ENCODE data around the gene ART1.
"Not testable (repeated sequence)": the region's sequence is repeated elsewhere in the genome, so short reads cannot be mapped to it uniquely, and the experiment has no call there.

The ART1 gene

DNA sequence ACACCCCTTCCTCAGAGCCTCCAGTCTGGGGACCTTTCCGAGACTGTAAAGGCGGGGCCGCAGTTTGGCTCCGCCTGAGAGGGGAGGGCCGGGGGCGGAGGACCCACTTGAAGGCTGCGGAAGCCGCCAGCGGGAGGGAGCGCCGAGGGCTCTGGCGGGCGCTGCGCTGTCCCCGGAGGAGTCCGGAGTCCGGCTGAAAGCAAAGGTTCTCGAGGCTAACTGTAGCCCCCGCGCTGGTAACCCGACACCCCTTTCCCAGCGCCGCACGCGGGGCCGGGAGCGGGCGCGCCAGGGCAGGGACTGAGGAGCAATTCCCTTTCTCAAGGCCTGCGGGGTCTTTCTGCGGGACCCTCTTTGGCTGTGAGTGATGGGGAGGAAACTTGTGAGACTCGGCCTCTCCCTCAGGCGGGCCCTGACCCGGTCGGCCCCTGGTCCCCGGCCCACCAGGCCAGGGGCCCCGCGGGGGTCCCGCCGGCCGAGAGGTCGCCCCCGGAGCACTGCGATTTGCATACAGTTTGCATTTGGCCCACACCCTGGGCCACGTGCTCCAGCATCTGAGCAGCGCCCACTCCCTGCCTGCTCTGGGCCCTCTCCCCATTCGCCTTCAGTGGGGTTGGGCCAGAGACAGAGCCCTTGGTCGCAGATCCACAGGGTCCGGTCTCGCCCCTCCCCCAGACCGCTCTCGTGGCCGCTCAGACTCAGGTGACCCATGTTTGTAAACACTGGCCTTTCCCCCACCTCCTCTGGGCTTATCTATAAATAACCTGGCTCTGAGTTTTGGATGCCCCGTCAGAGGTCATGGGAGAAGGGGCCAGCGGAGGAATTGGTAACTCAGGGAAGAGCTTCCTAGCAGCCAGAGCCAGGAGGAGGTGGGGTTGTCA, 2.6 kb upstream of the ART1 start:
- Histone ChIP-seq H3K4me3 (ENCODE audit: insufficient read length, low read depth) (peak overlapping the region; percentile 27), H3K27me3 (ENCODE audit: insufficient read depth, insufficient read length) (peaks cover 10% of the 10 kb centered on the region), H3K9ac (ENCODE audit: insufficient read length, low read depth) (peak overlapping the region; percentile 74), H3K36me3 (ENCODE audit: insufficient read depth, insufficient read length, low read length) (no peaks in the 10 kb centered on the region), H3K4me1 (ENCODE audit: insufficient read depth, insufficient read length) (peaks cover 5% of the 10 kb centered on the region), H3K9me3 (ENCODE audit: insufficient read depth, low read length) (peaks cover 8% of the 10 kb centered on the region; the same call in 1 of the 2 replicates)
- no peak for TF ChIP-seq SUZ12 (IDR thresholded peaks at IDR 0.05; ENCODE audit: extremely low read depth, insufficient read depth, insufficient read length)
- TF ChIP-seq YY1 (IDR thresholded peaks at IDR 0.05; ENCODE audit: insufficient read depth, insufficient read length): no peak
- TF ChIP-seq ZNF274 (IDR thresholded peaks at IDR 0.05; ENCODE audit: low read depth, low read length): no peak
- peak; percentile 90 for DNase-seq (ENCODE audit: low read depth, low spot score)

GRCh38 chr11:3643102-3643546, 1.8 kb upstream of the ART1 start:
- Histone ChIP-seq H3K9ac (ENCODE audit: insufficient read length, low read depth) (peak overlapping the region; percentile 74), H3K4me3 (ENCODE audit: insufficient read length, low read depth) (peak overlapping the region; percentile 27), H3K27me3 (ENCODE audit: insufficient read depth, insufficient read length) (peaks cover 10% of the 10 kb centered on the region)
- H3K4me1 ChIP-seq (ENCODE audit: insufficient read depth, insufficient read length); H3K36me3 ChIP-seq (ENCODE audit: insufficient read depth, insufficient read length, low read length); H3K9me3 ChIP-seq (ENCODE audit: insufficient read depth, low read length): not testable (repeated sequence)
- DNase-seq (ENCODE audit: low read depth, low spot score): peak; percentile 27

- no peak for DNase-seq (ENCODE audit: low read depth, low spot score)
- peaks cover 8% of the 10 kb centered on the region for H3K4me1 ChIP-seq (ENCODE audit: insufficient read depth, insufficient read length)
- TF ChIP-seq SUZ12 (IDR thresholded peaks at IDR 0.05; ENCODE audit: extremely low read depth, insufficient read depth, insufficient read length): no peak
- TF ChIP-seq ZNF274 (IDR thresholded peaks at IDR 0.05; ENCODE audit: low read depth, low read length): no peak
- TF ChIP-seq YY1 (IDR thresholded peaks at IDR 0.05; ENCODE audit: insufficient read depth, insufficient read length): no peak
- H3K36me3 ChIP-seq (ENCODE audit: insufficient read depth, insufficient read length, low read length): no peaks in the 10 kb centered on the region
- H3K9ac ChIP-seq (ENCODE audit: insufficient read length, low read depth): no peak overlapping the region
- H3K27me3 ChIP-seq (ENCODE audit: insufficient read depth, insufficient read length): peaks cover 10% of the 10 kb centered on the region
- no peak overlapping the region for H3K4me3 ChIP-seq (ENCODE audit: insufficient read length, low read depth)
- peaks cover 8% of the 10 kb centered on the region; the same call in 1 of the 2 replicates for H3K9me3 ChIP-seq (ENCODE audit: insufficient read depth, low read length)
Measured at GRCh38 chr11:3645552-3645951, 624 bp downstream of the ART1 start.

DNA sequence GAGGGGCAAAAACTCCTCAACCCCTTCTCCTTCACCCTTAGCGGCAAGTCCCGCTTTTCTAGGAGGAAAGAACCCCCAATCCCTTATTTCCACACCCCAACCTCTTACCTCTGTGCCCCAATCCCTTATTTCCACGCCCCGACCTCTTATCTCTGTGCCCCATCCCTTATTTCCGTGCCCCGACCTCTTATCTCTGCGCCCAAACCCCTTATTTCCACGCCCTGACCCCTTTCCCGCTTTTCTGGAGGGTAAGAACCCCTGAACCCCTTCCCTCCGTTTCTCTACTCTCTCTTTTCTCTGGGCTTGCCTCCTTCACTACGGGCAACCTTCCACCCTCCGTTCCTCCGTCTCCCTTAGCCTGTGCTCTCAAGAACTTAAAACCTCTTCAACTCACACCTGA, 3.9 kb downstream of the ART1 start:
- H3K27me3 ChIP-seq (ENCODE audit: insufficient read depth, insufficient read length); DNase-seq (ENCODE audit: low read depth, low spot score); H3K9ac ChIP-seq (ENCODE audit: insufficient read length, low read depth); H3K4me3 ChIP-seq (ENCODE audit: insufficient read length, low read depth); H3K9me3 ChIP-seq (ENCODE audit: insufficient read depth, low read length); H3K4me1 ChIP-seq (ENCODE audit: insufficient read depth, insufficient read length); H3K36me3 ChIP-seq (ENCODE audit: insufficient read depth, insufficient read length, low read length): not testable (repeated sequence)

DNA sequence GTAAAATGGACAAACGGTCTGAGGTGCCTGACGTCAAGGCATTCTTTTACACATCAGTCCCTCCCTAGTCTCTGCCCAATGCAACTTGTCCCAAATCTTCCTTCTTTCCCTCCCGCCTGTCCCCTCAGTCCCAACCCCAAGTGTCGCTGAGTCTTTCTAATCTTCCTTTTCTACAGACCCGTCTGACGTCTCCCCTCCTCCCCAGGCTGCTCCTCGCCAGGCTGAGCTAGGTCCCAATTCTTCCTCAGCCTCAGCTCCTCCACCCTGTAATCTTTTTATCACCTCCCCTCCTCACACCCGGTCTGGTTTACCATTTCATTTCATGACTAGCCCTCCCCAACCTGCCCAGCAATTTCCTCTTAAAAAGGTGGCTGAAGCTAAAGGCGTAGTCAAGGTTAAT, 4.4 kb downstream of the ART1 start:
- not testable (repeated sequence) for H3K9ac ChIP-seq (ENCODE audit: insufficient read length, low read depth); H3K36me3 ChIP-seq (ENCODE audit: insufficient read depth, insufficient read length, low read length); H3K27me3 ChIP-seq (ENCODE audit: insufficient read depth, insufficient read length); DNase-seq (ENCODE audit: low read depth, low spot score); H3K9me3 ChIP-seq (ENCODE audit: insufficient read depth, low read length); H3K4me3 ChIP-seq (ENCODE audit: insufficient read length, low read depth); H3K4me1 ChIP-seq (ENCODE audit: insufficient read depth, insufficient read length)

- H3K27me3 ChIP-seq (ENCODE audit: insufficient read depth, insufficient read length); H3K9me3 ChIP-seq (ENCODE audit: insufficient read depth, low read length); H3K4me3 ChIP-seq (ENCODE audit: insufficient read length, low read depth); H3K9ac ChIP-seq (ENCODE audit: insufficient read length, low read depth); DNase-seq (ENCODE audit: low read depth, low spot score); H3K4me1 ChIP-seq (ENCODE audit: insufficient read depth, insufficient read length); H3K36me3 ChIP-seq (ENCODE audit: insufficient read depth, insufficient read length, low read length): not testable (repeated sequence)
Measured at GRCh38 chr11:3652514-3652913, 7.6 kb downstream of the ART1 start.

GRCh38 chr11:3655547-3655946, 10.6 kb downstream of the ART1 start:
- Histone ChIP-seq H3K36me3 (ENCODE audit: insufficient read depth, insufficient read length, low read length) (no peaks in the 10 kb centered on the region), H3K4me1 (ENCODE audit: insufficient read depth, insufficient read length) (no peaks in the 10 kb centered on the region), H3K9me3 (ENCODE audit: insufficient read depth, low read length) (no peaks in the 10 kb centered on the region), H3K27me3 (ENCODE audit: insufficient read depth, insufficient read length) (no peaks in the 10 kb centered on the region), H3K9ac (ENCODE audit: insufficient read length, low read depth) (no peak overlapping the region), H3K4me3 (ENCODE audit: insufficient read length, low read depth) (no peak overlapping the region)
- no peak for DNase-seq (ENCODE audit: low read depth, low spot score)
- no peak for TF ChIP-seq YY1 (IDR thresholded peaks at IDR 0.05; ENCODE audit: insufficient read depth, insufficient read length)
- no peak for TF ChIP-seq ZNF274 (IDR thresholded peaks at IDR 0.05; ENCODE audit: low read depth, low read length)
- TF ChIP-seq SUZ12 (IDR thresholded peaks at IDR 0.05; ENCODE audit: extremely low read depth, insufficient read depth, insufficient read length): no peak

DNA sequence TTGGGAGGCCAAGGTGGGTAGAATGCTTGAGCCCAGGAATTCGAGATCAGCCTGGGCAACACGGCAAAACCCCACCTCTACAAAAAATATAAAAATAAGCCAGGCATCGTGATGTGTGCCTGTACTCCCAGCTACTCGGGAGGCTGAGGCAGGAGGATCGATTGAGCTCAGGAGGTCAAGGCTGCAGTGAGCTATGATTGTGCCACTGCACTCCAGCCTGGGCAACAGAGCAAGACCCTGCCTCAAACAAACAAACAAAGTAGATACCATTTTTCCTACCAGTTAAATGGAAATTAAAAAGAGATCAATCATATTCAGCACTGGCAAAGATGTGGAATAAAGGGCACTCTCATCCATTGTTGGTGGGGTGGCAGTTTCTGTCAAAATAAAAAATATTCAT, 12.4 kb downstream of the ART1 start:
- H3K9me3 ChIP-seq (ENCODE audit: insufficient read depth, low read length); H3K4me3 ChIP-seq (ENCODE audit: insufficient read length, low read depth); H3K27me3 ChIP-seq (ENCODE audit: insufficient read depth, insufficient read length); H3K9ac ChIP-seq (ENCODE audit: insufficient read length, low read depth); H3K36me3 ChIP-seq (ENCODE audit: insufficient read depth, insufficient read length, low read length); H3K4me1 ChIP-seq (ENCODE audit: insufficient read depth, insufficient read length); DNase-seq (ENCODE audit: low read depth, low spot score): not testable (repeated sequence)

All from NT2/D1 (cell line).